ENCODE data around the gene WDR38. TPM values are rescaled to one million over a fixed set of nuclear protein-coding genes. Genes with fewer than 3 reads are reported as not detected.
A peak's percentile ranks its signal among the peaks of the same experiment; 100 is the strongest.

WDR38 gene
- total RNA-seq, 1 donor from 2014 or later = not detected

- no peak for DNase-seq
- Histone ChIP-seq H3K4me3 (no peak overlapping the region), H3K9me3 (no peaks in the 10 kb centered on the region), H3K27ac (no peak overlapping the region), H3K4me1 (no peaks in the 10 kb centered on the region), H3K27me3 (no peaks in the 10 kb centered on the region), H3K36me3 (no peaks in the 10 kb centered on the region)
- no peak for ATAC-seq
- no peak for TF ChIP-seq CTCF (IDR thresholded peaks at IDR 0.05)
- intact Hi-C loops (cut with DNase I) = no loop called here
Measured at GRCh38 chr9:124846969-124847368, 6.3 kb upstream of the WDR38 start.

- ATAC-seq = no peak
- no peak for DNase-seq
- intact Hi-C loops (cut with DNase I) = no loop called here
Measured at GRCh38 chr9:124849801-124850200, 3.5 kb upstream of the WDR38 start.

GRCh38 chr9:124852121-124852828 is 985 bp upstream of the WDR38 start:
- intact Hi-C loops (cut with DNase I) = loop anchor here (2.0 kb wide), 1 partner anchor 79 kb away; no protein-coding TSS in a partner anchor
- no peak for ATAC-seq
- DNase-seq = no peak

More at GRCh38 chr9:124849801-124850200, 3.5 kb upstream of the WDR38 start:
- no peaks in the 10 kb centered on the region for H3K27me3 ChIP-seq
- H3K4me3 ChIP-seq = no peak overlapping the region
- peaks cover 9% of the 10 kb centered on the region for H3K4me1 ChIP-seq
- H3K9me3 ChIP-seq = no peaks in the 10 kb centered on the region
- H3K36me3 ChIP-seq = no peaks in the 10 kb centered on the region
- no peak overlapping the region for H3K27ac ChIP-seq
- TF ChIP-seq CTCF (IDR thresholded peaks at IDR 0.05) = no peak

GRCh38 chr9:124853605-124854143 is 414 bp downstream of the WDR38 start:
- DNase-seq (no peak), ATAC-seq (no peak)
- H3K36me3 ChIP-seq = peaks cover 23% of the 10 kb centered on the region
- peaks cover 9% of the 10 kb centered on the region for H3K4me1 ChIP-seq
- TF ChIP-seq CTCF (IDR thresholded peaks at IDR 0.05) = no peak
- H3K9me3 ChIP-seq = no peaks in the 10 kb centered on the region
- intact Hi-C loops (cut with DNase I) = loop anchor here (2.0 kb wide), 1 partner anchor 81 kb away; no protein-coding TSS in a partner anchor
- H3K27ac ChIP-seq = no peak overlapping the region
- no peaks in the 10 kb centered on the region for H3K27me3 ChIP-seq
- peak overlapping the region; percentile 42 for H3K4me3 ChIP-seq

More at GRCh38 chr9:124852121-124852828, 985 bp upstream of the WDR38 start:
- Histone ChIP-seq H3K27me3 (no peaks in the 10 kb centered on the region), H3K4me3 (peak overlapping the region; percentile 42), H3K27ac (no peak overlapping the region), H3K9me3 (no peaks in the 10 kb centered on the region), H3K4me1 (peaks cover 9% of the 10 kb centered on the region), H3K36me3 (peaks cover 9% of the 10 kb centered on the region)
- TF ChIP-seq CTCF (IDR thresholded peaks at IDR 0.05) = no peak

GRCh38 chr9:124854161-124854560 is 901 bp downstream of the WDR38 start:
- Histone ChIP-seq H3K27ac (no peak overlapping the region), H3K4me3 (no peak overlapping the region), H3K4me1 (peaks cover 9% of the 10 kb centered on the region), H3K9me3 (no peaks in the 10 kb centered on the region), H3K36me3 (peaks cover 28% of the 10 kb centered on the region), H3K27me3 (no peaks in the 10 kb centered on the region)
- no peak for TF ChIP-seq CTCF (IDR thresholded peaks at IDR 0.05)
- intact Hi-C loops (cut with DNase I) = no loop called here
- no peak for ATAC-seq
- no peak for DNase-seq
